ENCODE data around the gene CLPSL2. TPM values are rescaled to one million over a fixed set of nuclear protein-coding genes. Genes with fewer than 3 reads are reported as not detected.

CLPSL2 gene
- total RNA-seq, 1 experiment from 2014 or later, result not detected

Other genes starting within 250 kb of the CLPSL2 start
- gene FKBP5, start 87.7 kb upstream of the CLPSL2 start, total RNA-seq (2014; rRNA removed; shearing (Covaris generic)), result 6.6 and 7.7 TPM in 2 replicates
- gene ARMC12, start 39.6 kb upstream of the CLPSL2 start, total RNA-seq (2014; rRNA removed; shearing (Covaris generic)), result not detected in 2 replicates
- not detected in 2 replicates for gene CLPSL1, start 4.4 kb downstream of the CLPSL2 start, total RNA-seq (2014; rRNA removed; shearing (Covaris generic))
- gene CLPS, start 20.7 kb downstream of the CLPSL2 start, total RNA-seq (2014; rRNA removed; shearing (Covaris generic)), result not detected in 2 replicates
- gene LHFPL5, start 28.8 kb downstream of the CLPSL2 start, total RNA-seq (2014; rRNA removed; shearing (Covaris generic)), result 0.16 and 0.58 TPM in 2 replicates
- gene SRPK1, start 144.5 kb downstream of the CLPSL2 start, total RNA-seq (2014; rRNA removed; shearing (Covaris generic)), result 50.7 and 59.8 TPM in 2 replicates
- not detected in 2 replicates for gene SLC26A8, start 248.0 kb downstream of the CLPSL2 start, total RNA-seq (2014; rRNA removed; shearing (Covaris generic))